ENCODE results near the gene UIMC1.
"Not testable (repeated sequence)": the region's sequence is repeated elsewhere in the genome, so short reads cannot be mapped to it uniquely, and the experiment has no call there.

- TF ChIP-seq, protein P1, sequence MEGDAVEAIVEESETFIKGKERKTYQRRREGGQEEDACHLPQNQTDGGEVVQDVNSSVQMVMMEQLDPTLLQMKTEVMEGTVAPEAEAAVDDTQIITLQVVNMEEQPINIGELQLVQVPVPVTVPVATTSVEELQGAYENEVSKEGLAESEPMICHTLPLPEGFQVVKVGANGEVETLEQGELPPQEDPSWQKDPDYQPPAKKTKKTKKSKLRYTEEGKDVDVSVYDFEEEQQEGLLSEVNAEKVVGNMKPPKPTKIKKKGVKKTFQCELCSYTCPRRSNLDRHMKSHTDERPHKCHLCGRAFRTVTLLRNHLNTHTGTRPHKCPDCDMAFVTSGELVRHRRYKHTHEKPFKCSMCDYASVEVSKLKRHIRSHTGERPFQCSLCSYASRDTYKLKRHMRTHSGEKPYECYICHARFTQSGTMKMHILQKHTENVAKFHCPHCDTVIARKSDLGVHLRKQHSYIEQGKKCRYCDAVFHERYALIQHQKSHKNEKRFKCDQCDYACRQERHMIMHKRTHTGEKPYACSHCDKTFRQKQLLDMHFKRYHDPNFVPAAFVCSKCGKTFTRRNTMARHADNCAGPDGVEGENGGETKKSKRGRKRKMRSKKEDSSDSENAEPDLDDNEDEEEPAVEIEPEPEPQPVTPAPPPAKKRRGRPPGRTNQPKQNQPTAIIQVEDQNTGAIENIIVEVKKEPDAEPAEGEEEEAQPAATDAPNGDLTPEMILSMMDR (IDR thresholded peaks at IDR 0.05) = not testable (repeated sequence)
- not testable (repeated sequence) for TF ChIP-seq POLR2A (IDR thresholded peaks at IDR 0.05)
Observed at GRCh38 chr5:176872586-176872985, 134.0 kb downstream of the UIMC1 start.
